Measurements from ENCODE around the gene SMAD3.

Gene SMAD3

GRCh38 chr15:67142767-67143100 is 77.3 kb downstream of the SMAD3 start:
- DNase-seq (ENCODE audit: low spot score): peak; percentile 64

DNA sequence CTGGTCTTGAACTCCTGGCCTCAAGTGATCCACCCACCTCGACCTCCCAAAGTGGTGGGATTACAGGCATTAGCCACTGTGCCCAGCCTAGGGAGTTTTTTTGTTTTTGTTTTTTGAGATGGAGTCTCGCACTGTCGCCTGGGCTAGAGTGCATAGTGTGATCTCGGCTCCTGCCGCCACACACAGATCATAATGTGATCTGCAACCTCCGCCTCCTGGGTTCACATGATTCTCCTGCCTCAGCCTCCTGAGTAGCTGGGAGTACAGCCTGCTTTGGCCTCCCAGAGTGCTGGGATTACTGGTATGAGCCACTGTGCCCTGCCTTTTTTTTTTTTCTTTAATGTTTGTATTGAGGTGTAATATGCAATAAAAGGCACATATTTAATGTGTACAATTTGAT is 78.2 kb downstream of the SMAD3 start:
- DNase-seq (ENCODE audit: low spot score): peak; percentile 22

- DNase-seq (ENCODE audit: low spot score): peak; percentile 53
Observed at GRCh38 chr15:67144609-67145311, 79.4 kb downstream of the SMAD3 start.

GRCh38 chr15:67145312-67145610 is 79.9 kb downstream of the SMAD3 start:
- DNase-seq (ENCODE audit: low spot score): no peak

DNA sequence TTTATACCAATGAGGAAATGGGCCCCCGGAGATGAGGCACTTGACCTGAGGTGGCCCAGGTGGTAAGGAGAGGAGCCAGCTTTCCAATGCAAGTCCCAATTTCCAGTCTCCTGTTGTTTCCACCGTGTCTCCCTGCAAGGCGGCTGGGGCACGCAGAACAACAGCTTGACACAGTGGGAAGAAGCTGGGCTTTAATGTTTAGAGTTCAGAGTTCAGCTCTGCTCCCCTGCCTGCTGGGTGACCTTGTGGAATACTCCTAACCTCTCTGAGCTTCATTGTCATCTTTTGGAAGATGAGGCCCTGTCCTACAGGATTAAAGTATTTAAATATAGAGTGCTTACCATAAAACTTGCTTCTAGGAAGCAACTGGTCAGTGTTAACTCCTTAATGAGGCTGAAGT is 80.3 kb downstream of the SMAD3 start:
- DNase-seq (ENCODE audit: low spot score): peak; percentile 28

DNA sequence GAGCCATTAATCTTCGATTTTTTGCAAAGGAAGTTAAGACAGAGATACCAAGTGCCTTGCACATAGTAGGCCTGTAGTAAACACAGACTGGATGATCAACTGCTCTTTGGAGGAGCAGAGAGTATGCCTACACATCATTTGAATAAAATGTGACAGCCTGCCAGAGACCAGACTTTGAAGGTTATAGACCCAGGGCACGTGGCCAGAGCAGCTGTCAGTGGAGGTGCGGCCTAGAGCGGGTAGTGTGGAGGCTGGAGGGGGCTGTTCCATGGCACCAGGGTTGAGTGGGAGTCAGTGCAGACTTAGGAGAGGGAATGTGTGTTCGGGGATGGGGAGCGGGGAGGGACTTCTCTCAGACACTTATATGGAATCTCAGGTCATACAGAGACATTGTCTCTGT is 80.8 kb downstream of the SMAD3 start:
- peak; percentile 78 for DNase-seq (ENCODE audit: low spot score)

GRCh38 chr15:67146875-67147381 is 81.5 kb downstream of the SMAD3 start:
- DNase-seq (ENCODE audit: low spot score): peak; percentile 66

DNA sequence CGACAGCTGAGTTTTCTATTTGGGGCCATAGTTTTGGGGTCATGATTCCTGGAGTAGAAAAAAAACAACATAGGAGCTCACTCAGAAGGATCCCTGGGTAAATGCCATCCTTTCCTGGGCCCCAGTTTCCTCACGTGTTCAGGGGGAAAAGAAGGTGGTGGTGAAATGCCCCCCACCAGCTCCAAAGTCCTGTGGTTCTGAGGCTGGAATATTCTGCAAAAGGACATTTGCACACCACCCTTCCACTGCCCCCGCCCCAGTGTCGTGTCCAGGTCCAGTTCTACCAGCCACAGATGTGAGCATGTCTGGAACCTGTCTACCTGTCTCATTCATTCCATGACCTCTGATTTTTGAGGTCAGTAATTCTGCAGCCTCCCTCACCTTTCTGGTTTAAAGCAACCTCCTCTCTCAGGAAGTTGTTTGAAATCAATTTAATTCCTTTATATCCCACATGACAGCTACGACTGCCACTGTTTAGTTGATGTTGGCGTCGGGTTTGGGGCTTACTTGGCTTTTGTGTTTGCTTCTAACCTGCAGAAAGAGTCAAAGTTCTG is 82.1 kb downstream of the SMAD3 start:
- DNase-seq (ENCODE audit: low spot score): peak; percentile 53

- peak; percentile 56 for DNase-seq (ENCODE audit: low spot score)
Observed at GRCh38 chr15:67148196-67148701, 82.8 kb downstream of the SMAD3 start.

GRCh38 chr15:67149068-67149772 is 83.8 kb downstream of the SMAD3 start:
- peak; percentile 28 for DNase-seq (ENCODE audit: low spot score)

DNA sequence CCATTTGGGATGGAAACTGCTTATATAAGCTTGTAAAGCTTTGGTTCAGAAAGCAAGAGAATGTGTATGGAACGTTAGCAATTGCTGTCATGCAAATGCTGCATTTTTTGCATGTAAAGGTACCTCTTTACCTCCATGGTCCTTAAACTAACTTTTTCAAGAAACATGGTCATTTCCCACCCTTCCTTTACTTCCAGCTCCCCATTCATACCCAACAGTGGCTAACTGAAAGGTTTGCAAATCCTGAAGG is 84.3 kb downstream of the SMAD3 start:
- DNase-seq (ENCODE audit: low spot score): no peak

DNA sequence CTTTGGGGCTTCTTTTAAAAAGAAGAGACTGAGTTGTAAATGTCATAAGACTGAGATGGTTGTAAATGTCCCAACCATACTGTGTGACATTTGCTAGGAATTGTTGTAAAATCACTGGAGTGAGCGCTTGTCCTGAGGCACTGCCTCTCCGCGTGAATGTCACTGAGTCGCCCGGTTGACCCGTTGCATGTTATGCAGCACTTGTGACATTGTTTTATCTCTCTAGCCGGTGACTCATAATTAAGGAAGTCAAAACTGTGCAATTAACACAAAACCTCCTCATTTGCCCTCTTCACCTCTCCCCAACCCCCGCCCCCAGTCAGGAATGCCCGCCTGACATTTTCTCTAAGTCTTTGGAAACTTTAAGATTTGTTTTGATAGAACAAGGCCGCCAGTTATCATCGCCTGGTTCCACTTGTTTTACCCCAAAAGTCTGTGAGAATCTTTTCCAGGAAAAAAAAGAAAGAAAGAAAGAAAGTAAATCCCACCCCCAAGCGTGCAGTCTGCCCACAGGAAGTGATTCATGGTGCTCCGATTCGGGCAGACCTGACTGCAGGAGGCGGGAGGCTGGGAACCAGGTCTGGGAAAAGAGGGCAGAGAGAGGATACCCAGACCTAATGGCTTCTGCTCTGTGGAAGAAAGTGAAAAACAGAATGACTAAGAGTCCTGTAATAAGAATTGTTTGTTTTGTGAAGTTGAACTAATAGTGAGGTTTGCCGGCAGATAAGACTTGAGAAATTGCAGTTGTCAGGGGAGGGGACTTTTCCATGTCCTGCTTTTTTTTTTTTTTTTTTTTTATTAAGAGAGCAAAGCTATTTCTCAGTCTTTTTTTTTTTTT is 84.8 kb downstream of the SMAD3 start:
- DNase-seq (ENCODE audit: low spot score): peak; percentile 65

DNA sequence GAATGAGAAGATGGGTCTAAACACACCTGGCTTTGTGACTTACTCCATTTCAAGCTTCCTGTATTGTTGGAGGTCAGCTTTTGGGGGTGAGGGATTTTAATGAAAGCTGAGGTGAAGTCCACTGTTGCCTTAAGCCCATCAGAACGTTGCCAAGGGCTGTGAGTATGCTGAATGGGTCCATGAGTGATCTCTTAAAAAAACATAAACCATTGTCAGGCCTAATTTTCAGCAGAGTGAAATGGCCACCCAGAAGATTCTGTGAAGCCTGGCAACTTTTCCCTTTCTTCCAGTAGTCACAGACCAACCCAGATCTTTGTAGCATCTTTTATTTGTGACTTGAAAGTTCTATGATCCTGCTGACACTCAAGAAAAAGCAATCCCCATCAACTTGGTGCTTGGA is 87.0 kb downstream of the SMAD3 start:
- peak; percentile 6 for DNase-seq (ENCODE audit: low spot score)

DNA sequence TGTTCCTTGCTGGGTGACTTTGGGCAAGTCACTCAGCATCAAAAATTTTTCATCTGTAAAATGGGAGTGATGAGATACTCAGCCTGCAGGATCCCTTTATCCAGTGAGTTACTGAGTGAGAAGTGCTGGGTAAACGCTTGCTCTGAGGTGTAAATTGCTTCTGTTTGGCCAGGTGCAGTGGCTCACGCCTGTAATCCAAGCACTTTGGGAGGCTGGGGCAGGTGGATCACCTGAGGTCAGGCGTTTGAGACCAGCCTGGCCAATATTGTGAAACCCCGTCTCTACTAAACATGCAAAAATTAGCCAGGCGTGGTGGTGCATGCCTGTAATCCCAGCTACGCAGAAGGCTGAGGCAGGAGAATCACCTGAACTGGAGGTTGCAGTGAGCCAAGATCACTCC is 87.6 kb downstream of the SMAD3 start:
- peak; percentile 3 for DNase-seq (ENCODE audit: low spot score)

DNA sequence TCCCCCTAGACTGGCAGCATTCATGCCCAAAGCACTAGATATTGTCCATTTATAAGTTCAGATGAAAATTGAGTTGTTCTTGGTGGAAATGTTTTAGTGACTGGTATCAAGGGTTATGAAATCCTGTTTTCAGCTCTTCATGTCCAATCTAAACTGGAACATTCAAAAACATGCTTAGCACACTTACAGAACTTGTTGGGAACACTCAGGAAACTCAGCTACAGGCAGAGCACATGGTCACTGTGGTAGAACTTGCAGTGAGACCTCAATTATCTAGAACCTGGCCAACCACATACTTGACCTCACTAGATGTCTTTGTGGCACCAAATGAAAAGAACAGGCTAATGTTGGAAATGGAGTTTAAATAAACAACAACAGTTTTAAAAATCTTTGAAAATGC is 88.8 kb downstream of the SMAD3 start:
- peak; percentile 20 for DNase-seq (ENCODE audit: low spot score)

DNA sequence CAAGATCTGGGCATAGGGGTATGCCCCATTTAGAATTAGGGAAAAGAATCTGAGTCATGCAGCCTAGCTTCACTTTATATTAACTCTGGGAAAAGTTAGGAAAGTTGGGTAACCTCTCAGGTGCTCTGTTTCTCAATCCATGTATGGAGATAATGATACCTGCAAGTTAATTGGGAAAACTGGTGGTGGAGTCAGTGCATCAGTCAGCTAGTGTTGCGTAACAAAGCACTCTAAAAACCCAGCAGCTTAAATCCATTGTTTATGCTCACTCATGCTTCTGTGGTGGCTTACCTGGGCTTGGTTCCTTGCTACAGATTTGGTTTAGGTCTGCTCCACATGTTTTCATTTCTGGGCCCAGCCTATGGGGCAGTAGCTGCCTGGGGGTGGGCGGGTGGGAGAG is 91.0 kb downstream of the SMAD3 start:
- peak; percentile 47 for DNase-seq (ENCODE audit: low spot score)

DNA sequence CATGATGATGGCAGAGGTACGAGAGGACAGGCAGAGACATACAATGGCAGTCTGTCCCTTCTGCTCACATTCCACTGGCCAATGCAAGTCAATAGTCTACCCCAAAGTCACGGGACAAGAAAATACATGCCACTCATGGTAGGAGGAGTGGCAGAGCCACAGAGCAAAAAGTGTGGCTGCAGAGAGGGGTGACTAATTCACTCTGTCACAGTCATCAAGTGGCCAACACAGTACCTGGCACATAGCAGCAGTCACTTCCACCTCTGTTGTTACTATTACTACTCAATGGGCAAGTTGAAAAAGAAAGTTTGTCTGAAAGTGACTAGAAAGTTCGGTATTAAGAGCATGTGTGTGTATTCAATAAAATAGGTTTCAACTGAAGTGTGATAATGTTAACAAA is 91.4 kb downstream of the SMAD3 start:
- no peak for DNase-seq (ENCODE audit: low spot score)

DNA sequence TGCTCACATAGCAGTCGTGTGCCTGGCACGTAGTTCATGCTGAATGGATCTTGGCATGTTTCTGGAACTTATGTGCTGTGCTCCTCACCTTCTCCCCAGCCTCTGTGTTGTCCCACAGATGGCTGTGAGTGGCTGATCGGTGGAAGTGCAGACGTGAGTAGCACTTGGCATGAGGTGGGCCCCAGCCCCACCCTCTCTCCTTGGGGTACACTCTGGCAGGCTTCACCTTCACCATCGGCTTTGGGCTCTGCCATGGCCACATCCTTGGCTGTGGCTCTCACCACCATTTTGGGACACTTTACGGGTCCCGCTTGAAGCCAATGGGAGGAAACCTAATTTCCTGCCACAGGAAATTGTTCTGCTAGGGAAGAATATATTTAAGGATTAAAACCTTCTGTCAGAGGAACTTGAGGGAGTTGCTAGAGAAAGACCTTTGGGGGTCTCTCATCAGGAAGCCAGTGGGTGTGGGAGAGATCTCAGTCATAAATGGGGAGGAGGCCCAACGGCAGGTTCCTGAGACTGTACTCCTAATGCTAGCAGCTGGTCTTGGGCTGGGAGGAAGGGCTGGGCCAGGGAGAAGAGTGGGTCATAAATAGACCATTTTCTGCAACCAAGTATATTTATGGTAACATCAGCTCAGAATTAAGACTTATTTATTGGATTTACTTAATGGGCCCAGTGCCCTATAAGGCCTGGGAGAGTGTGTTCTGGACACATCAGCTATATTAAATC is 92.3 kb downstream of the SMAD3 start:
- DNase-seq (ENCODE audit: low spot score): peak; percentile 53

DNA sequence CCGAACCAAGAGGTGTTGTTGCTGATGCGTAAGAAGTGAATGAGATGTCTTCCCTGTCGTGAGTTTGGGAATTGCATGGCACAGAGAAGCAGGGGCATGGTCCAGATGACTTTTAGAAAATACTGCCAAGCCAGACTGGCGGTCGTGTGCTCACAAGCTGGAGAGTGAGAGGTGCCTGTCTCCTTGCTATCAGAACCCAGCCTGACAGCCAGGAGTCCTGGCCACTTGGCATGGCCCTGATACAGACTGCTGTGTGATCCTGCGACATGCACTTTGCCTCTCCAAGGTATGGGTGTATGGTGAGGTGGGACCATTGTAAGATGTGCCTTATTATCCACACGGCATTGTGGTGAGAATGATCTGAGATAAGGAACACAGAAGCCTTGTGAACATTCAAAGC is 93.0 kb downstream of the SMAD3 start:
- peak; percentile 14 for DNase-seq (ENCODE audit: low spot score)

DNA sequence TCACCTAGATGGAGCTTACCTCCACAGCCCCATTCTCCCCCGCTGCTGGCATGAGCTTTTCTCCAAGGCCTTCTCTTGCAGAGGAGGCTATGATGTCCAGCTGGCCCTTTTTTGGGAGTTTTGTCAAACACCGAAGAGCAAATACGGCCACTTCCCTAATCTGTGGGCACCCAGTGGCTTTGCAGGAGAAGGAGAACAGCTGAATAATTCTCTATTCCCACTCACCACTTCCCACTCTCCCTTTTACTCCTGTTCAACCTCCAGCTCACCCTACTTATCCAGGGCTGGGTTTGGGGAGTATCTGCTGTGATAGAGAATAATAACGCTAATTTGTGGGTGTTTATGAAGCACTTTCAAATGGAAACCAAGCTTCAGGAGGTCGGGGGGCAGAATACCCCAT is 96.0 kb downstream of the SMAD3 start:
- peak; percentile 40 for DNase-seq (ENCODE audit: low spot score)

DNA sequence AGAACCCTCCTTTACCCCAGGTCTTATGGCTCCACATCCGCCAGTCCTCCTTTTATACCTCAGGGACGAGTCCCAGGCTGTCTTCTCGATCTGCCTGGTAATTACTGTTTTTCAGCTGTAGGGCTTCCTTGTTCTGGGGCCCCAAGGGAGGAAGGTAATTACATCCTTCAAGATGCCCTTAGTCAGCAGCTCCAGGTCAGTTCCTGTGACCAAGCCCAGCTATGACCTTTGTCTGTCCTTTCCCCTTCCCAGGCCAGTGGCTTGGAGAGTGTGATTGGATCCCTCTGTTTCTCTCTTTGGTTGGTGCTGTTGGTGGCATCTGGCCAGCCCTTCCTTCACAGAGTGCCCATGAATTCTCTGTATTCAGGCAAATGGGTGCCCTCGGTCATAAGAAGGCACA is 96.5 kb downstream of the SMAD3 start:
- peak; percentile 41 for DNase-seq (ENCODE audit: low spot score)

- DNase-seq (ENCODE audit: low spot score): no peak
Observed at GRCh38 chr15:67163180-67163579, 97.8 kb downstream of the SMAD3 start.
